Stimulated activated naive CD8-positive, alpha-beta T cell treated with anti-CD3 and anti-CD28 coated beads, Interleukin-15, amount 100 ng/mL, for 72 hours (primary cell): ENCODE data around the gene KLHL1.

Experiments
- ATAC-seq: fragments of 150-1000 bp; cut with Tn5 transposase; 2 replicates; pipeline ENCODE4 v1.10.0; 2021; ENCODE audit warnings: mild to moderate bottlenecking, moderate library complexity
- DNase-seq, 2 donors: peaks; one replicate each; pipeline ENCODE4 v3.0.0; 2021 to 2022
- H3K27ac Mint-ChIP-seq, 2 donors: one replicate each; pipeline ENCODE4 v1.8.0; 2022; ENCODE audit warnings: mild to moderate bottlenecking in 2 of 2, mixed read lengths in 2 of 2, moderate library complexity in 2 of 2
- H3K27me3 Mint-ChIP-seq: one replicate; pipeline ENCODE4 v1.8.0; 2022; ENCODE audit warnings: mixed read lengths
- H3K4me1 Mint-ChIP-seq: one replicate; pipeline ENCODE4 v1.8.0; 2022; ENCODE audit warnings: mild to moderate bottlenecking, mixed read lengths
- H3K4me3 Mint-ChIP-seq, 2 donors: one replicate each; pipeline ENCODE4 v1.8.0; 2022; ENCODE audit warnings: mild to moderate bottlenecking in 2 of 2, mixed read lengths in 2 of 2, moderate library complexity in 1 of 2
- H3K9me3 Mint-ChIP-seq, 2 donors: one replicate each; pipeline ENCODE4 v1.8.0; 2022; ENCODE audit warnings: mixed read lengths in 2 of 2

Gene KLHL1

DNA sequence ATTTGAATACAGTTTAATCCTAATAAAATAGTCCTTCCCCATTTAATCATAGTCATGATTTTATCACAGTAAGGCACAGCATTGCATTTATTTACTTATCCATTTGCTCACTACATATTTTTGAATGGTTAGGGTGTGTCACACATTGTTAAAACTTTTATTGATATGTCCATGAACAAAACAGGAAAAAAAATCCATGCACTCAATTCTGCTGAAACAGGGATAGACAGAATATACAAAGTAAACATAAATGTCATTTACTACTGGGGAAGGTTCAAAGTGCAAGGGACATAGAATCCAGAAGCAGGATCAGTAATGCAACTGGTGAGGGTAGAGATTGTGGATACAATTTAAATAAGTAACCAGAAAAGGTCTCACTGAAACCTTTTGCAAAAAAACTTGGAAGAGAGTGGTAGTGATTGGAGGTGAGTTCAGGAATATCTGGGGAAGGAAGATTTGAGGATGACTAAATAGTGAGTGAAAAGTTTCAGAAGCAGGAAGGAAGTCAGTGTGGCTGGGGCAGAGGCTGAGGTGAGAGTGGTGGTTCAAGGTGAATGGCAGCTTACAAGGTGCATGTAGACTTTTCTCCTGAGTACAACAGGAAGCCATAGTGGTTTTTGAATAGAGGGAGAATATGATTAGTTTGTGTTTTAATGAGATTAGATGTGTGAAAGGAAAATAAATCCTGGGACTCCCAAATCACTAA lies 387.8 kb downstream of the KLHL1 start:
- H3K27me3 Mint-ChIP-seq, result no peaks in the 10 kb centered on the region
- no peaks in the 10 kb centered on the region for H3K4me1 Mint-ChIP-seq
- H3K9me3 Mint-ChIP-seq, result peaks cover 7 to 11% of the 10 kb centered on the region in 2 donors
- no peak overlapping the region for H3K4me3 Mint-ChIP-seq
- ATAC-seq (no peak), DNase-seq (no peak)
- no peak overlapping the region for H3K27ac Mint-ChIP-seq

DNA sequence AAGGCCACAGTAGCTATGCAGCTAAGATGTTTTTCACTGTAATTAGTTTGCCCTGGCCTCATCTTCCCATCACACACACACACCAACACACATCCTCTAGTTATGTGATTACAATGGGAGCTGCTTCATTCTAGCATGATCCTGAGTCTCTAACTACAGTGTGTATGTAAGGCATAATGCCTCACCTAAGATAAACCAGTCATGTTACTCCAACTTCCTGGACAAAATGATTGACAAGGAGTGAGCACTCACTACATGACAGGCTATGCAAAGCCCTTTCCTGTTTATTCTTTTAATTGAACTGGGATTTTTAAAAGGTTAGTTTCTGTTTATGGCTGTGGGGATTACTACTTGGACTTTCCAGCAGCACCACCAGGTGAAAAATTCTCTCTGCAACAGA lies 401.4 kb downstream of the KLHL1 start:
- ATAC-seq, result no peak
- no peaks in the 10 kb centered on the region for H3K4me1 Mint-ChIP-seq
- peaks cover 0 to 5% of the 10 kb centered on the region in 2 donors for H3K9me3 Mint-ChIP-seq
- no peak for DNase-seq
- no peak overlapping the region for H3K27ac Mint-ChIP-seq
- H3K4me3 Mint-ChIP-seq, result no peak overlapping the region
- no peaks in the 10 kb centered on the region for H3K27me3 Mint-ChIP-seq

DNA sequence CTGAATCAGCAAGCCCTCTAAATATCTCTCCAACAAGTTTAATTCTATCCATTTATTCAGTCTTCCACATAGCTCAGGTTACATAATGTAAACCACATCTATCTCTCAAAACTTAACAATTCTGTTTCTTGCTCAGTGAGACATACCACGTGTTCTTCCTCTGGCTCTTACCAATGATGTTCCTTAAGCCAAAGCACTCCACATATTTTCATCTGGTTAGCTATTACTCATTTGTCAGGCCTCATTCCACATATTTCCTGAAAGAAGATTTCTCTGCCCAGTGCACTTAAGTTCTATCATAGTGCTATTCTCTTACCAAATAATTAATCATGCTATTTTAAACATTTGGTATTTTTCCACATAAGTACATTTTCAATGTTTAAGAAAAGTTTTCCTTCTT lies 403.9 kb downstream of the KLHL1 start:
- ATAC-seq (no peak), DNase-seq (no peak)
- Mint-ChIP-seq H3K27ac (no peak overlapping the region), H3K27me3 (no peaks in the 10 kb centered on the region), H3K9me3 (peaks cover 0 to 5% of the 10 kb centered on the region in 2 donors), H3K4me1 (no peaks in the 10 kb centered on the region), H3K4me3 (no peak overlapping the region)

DNA sequence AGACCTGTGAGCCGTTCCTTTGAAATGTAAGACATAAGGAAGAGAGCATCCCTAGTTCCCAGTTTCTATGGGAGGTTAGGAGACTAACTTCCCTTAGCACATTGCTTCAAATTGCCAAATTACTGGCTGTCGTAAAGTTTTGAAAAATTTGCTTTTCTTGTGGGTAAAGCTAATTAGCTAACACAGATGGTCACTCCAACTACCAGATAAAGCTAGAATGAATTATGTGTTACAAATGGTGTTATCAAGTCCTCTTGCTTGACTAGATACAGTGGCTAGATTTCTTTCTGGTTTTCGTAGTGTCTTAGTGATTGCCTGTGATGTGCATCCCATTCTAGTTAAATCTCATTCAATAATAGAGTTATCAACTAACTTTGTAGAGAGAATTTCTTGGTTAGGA lies 417.3 kb downstream of the KLHL1 start:
- Mint-ChIP-seq H3K4me1 (no peaks in the 10 kb centered on the region), H3K9me3 (no peaks in the 10 kb centered on the region), H3K27ac (no peak overlapping the region), H3K27me3 (no peaks in the 10 kb centered on the region), H3K4me3 (no peak overlapping the region)
- DNase-seq (no peak), ATAC-seq (no peak)

DNA sequence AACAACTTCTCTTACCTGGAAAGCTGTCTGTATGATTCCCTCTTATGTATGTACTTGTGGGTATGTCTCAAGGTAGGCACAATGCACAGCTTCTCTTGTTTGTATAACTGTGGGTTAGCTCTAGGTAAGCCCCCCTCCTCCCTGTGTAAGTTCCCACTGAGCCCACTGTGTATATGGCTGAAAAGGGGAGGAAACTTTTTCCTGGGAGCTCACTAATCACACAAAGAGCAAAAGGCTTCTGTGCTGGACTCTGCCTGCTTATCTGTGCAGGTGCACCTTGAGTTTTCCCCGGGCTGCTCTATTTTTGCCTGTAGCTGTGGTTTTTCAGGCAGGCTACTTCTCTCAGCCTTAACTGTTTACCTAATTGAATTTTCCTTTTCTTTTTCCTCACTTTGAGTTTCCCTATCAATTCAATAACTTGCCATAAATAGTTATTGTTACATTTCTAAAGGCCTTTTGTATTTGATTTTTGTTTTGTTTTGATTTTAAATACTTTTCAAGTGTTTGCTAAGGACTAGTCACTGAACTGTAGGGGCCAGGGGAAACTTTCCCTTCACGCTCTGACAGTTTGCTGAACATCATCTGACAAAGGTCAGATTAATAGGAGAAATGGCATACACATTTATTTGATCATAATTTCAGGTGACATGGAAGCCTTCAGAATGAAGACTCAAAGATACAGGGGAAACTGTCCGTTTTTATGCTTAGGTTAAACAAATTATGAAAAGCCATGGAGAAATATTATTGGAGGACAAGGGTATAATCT lies 424.1 kb downstream of the KLHL1 start:
- Mint-ChIP-seq H3K4me1 (no peaks in the 10 kb centered on the region), H3K27ac (no peak overlapping the region), H3K27me3 (no peaks in the 10 kb centered on the region), H3K9me3 (peaks cover 7 to 8% of the 10 kb centered on the region in 2 donors), H3K4me3 (no peak overlapping the region)
- DNase-seq, result no peak
- ATAC-seq, result no peak

DNA sequence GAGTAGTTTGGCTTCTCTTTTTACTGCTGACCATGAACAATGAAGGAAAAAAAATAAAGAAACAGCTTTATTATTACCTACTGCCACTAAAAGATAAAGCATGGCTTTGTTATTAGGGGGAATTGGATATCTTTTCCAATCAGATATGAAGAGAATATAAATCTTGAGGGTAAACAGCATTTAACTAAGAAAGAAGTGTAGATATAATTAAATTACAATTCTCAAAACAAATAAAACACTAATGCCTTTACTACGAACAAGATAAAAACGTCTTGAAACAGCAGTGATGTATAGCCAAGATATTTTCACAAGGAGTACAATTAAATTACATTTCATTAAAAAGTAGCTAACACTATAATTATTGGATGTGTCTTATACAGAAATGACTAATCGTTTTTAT lies 426.5 kb downstream of the KLHL1 start:
- no peak overlapping the region for H3K4me3 Mint-ChIP-seq
- no peak overlapping the region for H3K27ac Mint-ChIP-seq
- H3K9me3 Mint-ChIP-seq, result peaks cover 7 to 12% of the 10 kb centered on the region in 2 donors
- DNase-seq (no peak), ATAC-seq (no peak)
- H3K27me3 Mint-ChIP-seq, result no peaks in the 10 kb centered on the region
- no peaks in the 10 kb centered on the region for H3K4me1 Mint-ChIP-seq

DNA sequence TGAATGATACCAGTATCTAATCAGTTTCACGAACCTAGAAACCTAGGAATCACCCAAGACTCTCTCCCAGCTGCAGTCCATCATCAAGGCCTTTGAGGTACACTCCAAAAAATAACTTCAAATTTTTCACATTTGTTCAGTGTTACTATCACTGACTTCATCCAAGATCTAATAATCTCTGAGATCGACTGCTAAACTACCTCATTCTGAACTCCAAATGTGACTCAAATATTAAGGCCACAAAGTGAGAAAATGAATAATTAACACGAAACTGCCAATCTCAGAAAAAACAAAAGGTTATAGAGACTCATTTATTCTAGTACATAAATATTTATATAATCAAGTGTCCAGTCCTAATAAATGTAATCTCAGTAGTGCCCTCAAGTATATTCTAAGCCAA lies 430.9 kb downstream of the KLHL1 start:
- no peak overlapping the region for H3K4me3 Mint-ChIP-seq
- H3K4me1 Mint-ChIP-seq, result no peaks in the 10 kb centered on the region

DNA sequence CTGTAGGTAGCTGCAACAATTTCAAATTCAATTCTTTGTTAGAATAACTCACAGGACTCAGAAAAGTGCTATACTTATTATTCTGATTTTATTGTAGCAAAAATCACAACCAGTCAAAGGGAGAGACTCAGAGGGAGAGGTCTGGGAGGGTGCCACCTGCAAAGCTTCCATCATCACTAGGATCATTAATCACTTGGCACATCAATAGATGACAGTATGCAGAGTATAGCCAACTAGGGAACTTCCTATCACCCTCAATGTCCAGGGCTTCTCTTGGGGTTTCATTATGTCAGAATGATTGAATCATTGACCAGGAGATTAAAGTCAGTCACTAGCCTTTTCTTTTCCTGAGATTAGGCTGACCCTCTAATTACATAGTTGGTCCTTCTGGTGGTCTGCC lies 432.0 kb downstream of the KLHL1 start:
- Mint-ChIP-seq H3K9me3 (peaks cover 0 to 8% of the 10 kb centered on the region in 2 donors), H3K27ac (no peak overlapping the region), H3K27me3 (no peaks in the 10 kb centered on the region), H3K4me1 (no peaks in the 10 kb centered on the region), H3K4me3 (no peak overlapping the region)
- no peak for ATAC-seq
- no peak for DNase-seq

More for the DNA sequence above, 430.9 kb downstream of the KLHL1 start:
- Mint-ChIP-seq H3K27ac (no peak overlapping the region), H3K9me3 (peaks cover 0 to 8% of the 10 kb centered on the region in 2 donors), H3K27me3 (no peaks in the 10 kb centered on the region)
- no peak for ATAC-seq
- no peak for DNase-seq

DNA sequence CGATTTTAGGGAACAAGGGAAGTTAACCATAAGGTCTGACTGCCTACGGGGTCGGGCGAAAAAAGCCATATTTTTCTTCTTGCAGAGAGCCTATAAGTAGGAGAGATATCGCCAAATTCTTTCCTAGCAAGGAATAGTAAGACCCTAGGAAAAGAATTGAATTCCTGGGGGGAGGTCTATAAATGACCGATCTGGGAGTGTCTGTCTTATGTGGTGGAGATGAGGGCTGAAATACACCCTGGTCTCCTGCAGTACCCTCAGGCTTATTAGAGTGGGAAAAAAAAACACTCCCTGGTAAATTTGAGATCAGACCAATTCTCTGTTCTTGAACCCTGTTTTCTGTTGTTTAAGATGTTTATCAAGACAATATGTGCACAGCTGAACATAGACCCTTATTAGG lies 448.1 kb downstream of the KLHL1 start:
- DNase-seq (no peak), ATAC-seq (no peak)

DNA sequence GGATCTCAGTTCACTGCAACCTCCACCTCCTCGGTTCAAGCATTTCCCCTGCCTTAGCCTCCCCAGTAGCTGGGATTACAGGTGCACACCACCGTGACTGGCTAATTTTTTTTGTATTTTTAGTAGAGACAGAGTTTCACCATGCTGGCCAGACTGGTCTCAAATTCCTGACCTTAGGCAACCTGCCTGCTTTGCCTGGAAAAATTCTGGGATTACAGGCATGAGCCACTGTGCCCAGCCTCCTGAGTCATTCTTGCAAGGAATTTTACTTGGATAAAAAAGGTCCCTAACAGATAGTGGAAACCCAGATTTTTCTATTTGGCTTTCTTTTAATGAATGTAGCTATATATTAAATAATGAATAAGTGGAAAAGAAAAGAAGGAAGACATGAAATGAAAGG lies 450.6 kb downstream of the KLHL1 start:
- Mint-ChIP-seq H3K9me3 (peaks cover 23 to 27% of the 10 kb centered on the region in 2 donors), H3K4me1 (no peaks in the 10 kb centered on the region), H3K4me3 (no peak overlapping the region), H3K27ac (peak overlapping the region in 1 of 2 donors; percentile 19), H3K27me3 (no peaks in the 10 kb centered on the region)
- ATAC-seq (no peak), DNase-seq (no peak)

More for the DNA sequence above, 448.1 kb downstream of the KLHL1 start:
- peaks cover 23 to 27% of the 10 kb centered on the region in 2 donors for H3K9me3 Mint-ChIP-seq
- H3K27ac Mint-ChIP-seq, result no peak overlapping the region
- H3K4me1 Mint-ChIP-seq, result no peaks in the 10 kb centered on the region
- H3K4me3 Mint-ChIP-seq, result no peak overlapping the region
- no peaks in the 10 kb centered on the region for H3K27me3 Mint-ChIP-seq

DNA sequence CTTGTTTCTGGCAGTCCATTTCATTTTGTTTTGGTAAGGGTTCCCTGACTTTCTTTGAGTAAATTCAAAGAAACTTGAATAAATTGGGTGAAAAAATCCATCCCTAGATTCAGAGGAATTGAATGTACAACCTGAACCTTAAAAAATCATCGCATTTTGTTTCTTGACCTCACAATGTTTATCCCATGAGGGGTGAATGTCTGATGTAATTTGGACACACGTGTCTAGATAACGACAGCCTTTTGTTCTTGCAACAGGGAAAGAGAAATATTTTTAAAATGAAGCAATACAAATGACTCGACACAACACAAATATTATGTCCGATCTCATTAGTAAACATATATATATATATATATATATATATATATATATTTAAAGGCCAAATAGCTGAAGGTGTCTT lies 453.9 kb downstream of the KLHL1 start:
- no peak overlapping the region for H3K27ac Mint-ChIP-seq
- no peak overlapping the region for H3K4me3 Mint-ChIP-seq
- H3K9me3 Mint-ChIP-seq, result peaks cover 12 to 23% of the 10 kb centered on the region in 2 donors
- no peaks in the 10 kb centered on the region for H3K27me3 Mint-ChIP-seq
- ATAC-seq, result no peak
- H3K4me1 Mint-ChIP-seq, result no peaks in the 10 kb centered on the region
- DNase-seq, result no peak
